Femur (tissue), 1 donor: ENCODE results near the gene ATG2B.

ENCODE experiments used
- DNase-seq: peaks from one replicate; pipeline ENCODE4 v3.0.0-alpha.2; 2017

The ATG2B gene

DNA sequence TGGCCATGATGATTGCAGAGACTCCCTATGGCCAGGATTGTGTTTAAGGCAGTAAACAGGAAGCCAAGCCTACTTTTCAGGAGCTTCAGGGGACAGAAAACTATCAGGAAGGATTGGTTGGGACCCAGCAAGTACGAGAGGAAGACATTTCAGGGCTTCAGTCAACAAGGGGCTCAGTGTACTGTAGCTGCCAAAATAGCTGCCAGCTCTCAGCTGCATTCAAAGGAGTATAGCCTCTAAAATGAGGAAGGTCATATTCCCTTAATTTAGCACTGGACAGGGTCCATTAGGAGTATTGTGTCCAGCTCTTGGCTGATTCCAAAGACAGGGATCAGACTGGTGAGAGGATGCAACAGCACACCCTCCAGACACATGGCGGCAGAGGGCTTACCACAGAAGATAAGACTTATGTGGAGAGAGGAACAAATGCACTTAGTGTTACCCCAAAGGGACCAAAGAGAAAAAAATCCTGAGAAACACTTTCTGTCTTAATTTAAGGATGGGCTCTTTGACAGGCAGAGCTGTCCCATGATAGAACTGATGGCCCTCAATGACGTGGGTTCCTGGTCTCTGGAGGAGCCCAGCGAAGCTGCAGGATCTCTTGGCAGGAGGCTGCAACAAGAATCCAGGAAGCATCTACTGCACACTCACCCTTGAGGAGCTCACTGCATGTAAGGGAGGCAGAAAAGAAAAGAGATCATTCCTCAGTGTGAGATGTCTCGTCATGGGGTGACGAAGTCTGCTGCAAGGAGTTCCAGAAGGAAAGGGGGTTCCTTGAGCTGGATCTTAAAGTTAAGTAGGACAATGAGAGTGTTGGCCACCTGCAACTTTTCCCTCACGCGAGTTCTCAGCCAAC is 92.3 kb downstream of the ATG2B start:
- no peak for DNase-seq

DNA sequence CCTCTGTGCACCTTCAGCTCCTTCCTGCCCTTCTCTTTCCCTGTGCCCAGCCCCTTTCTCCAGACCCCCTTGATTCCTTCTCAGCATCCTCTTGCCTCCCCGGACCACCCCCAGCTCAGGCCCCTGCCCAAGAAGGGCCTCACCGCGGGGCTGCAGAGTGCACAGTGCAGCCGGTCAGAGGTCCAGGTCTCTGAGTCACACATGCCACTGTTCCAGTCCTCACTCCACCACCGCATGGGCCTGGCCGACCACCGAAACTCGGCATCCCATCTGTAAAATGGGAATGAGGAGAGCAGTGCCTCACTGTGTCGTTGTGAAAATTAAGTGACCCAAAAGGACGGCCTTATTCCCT is 93.8 kb downstream of the ATG2B start:
- DNase-seq, result no peak

DNA sequence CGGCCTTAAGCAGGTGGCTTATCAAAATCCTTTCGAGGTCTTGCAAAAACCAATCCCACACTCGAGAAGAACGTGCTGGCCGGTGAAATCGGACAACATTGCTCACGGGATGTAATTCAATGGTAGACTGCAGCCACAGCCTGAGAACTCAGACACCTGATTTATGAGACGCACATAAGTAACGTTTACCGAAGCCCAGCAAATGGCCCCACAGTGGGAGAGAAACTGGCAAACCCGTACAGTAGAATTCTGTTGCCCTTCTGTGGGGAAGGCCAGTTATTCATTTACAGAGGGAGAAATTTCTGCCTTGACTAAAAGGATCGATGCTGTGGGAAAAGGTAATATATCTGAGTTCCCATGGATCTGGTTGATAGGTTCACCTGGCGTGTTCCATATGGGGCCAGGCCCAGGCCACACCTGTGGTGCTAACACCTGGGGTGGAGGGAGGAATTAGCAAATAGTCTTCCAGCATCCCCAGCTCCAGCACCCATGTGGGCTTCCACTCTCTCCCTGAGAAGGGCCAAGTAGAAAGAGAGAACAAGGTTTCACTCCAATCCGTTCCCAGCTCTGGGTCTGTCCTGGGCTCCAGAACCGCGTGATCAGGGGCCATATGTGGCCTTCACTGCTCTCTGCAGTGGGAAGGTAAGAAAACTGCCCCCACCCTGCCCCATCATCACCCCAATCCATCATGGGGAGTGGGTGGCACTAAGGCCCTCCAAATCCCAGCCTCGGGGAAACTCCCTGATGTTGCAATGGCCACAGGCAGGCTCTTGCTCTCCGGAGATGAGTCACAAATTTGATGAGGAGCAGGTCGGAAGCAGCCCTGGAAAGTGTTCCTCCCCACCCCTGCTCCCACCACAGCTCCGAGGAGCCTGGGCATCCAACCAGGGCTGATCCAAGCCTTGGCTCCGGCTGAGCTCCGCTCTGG is 94.4 kb downstream of the ATG2B start:
- peak; percentile 53 for DNase-seq

DNA sequence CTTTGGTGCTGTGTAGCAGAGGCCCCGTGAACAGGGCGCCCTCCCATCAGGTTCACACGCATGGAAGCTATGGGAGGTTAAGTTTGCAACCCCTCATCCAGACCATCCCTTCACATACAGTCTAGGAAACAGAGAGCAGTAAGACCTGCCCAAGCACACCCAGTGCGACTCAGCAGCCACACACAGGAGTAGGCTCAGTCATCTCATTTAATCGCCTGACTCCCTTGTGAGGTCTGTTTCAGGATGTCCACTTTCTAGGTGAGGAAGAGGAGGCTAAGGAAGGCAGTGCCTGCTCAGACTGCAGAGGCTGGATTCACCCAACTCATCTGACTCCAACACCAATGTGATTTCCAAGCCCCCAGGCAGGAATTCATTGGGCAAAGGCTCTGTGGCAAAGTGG is 95.2 kb downstream of the ATG2B start:
- DNase-seq, result no peak

DNA sequence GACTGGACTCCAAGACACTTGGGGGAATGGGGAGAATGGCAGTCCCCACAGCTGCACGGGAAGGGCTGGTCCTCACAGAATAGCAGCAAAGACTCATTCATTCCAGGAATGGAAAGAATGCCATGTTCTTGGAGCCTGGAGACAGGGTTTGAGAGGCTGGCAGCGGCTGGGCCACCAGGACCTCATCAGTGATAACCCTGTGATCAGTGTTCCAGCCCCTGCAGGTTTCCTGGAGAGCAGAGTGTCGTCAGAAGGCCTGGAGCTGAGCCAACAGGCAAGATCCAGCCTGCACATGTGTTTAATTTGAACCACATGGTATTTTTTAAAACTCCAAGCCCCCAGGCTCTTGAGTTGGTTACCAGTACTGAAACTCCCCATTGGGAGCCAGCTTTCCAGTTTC is 95.8 kb downstream of the ATG2B start:
- peak; percentile 70 for DNase-seq

DNA sequence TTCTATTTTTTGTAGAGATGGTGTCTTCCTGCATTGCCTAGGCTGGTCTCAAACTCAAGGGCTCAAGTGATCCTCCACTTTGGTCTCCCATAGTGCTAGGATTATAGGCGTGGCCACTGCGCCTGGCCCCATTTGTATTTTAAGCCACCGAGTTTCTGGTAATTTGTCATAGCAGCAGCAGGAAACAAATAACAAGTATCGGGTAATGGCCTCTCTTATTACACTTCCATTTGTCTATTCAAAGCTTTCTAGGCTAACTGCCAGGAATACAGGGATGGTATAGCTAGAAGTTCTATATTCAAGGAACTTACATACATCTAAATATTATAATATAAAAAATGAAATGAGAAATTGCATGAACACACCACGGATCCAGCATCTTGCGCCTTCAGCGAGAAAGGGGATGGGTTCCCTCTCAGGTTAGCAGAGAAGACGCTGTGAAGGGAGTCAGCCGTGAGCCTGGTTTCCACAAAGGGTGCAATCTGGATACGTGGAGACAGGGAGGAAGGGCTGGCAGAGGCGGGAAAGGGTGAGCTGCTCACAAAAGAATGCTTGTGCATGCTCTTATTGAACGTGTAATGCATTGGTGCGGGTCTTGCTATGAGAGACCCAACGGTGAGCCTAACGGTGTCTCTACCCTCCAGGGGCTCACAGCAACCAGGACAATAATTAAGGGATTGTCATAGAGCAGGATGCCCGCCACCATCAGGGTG is 97.6 kb downstream of the ATG2B start:
- no peak for DNase-seq

DNA sequence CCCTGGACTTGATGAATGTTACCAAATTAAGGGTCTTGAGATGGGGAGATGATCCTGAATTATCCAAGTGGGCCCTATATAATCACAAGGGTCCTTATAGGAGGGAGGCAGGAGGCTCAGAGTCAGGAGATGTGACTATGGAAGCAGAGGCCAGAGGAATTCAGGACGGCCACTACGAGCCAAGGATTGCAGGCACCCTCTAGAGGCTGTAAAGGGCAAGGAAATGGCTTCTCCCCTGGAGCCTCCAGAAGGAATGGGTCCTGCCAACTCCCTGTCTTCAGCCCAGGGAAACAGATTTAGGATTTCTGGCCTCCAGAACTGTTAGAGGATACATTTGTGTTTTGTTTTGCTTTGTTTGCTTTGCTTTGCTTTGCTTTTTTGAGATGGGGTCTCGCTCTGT is 98.3 kb downstream of the ATG2B start:
- no peak for DNase-seq

DNA sequence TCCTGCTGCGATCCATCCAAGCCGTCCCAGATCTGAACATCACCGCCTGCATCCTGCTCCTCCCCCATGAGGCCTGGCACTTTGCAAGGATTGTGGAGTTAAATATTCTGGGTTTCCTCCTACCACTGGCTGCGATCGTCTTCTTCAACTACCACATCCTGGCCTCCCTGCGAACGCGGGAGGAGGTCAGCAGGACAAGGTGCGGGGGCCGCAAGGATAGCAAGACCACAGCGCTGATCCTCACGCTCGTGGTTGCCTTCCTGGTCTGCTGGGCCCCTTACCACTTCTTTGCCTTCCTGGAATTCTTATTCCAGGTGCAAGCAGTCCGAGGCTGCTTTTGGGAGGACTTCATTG is 99.0 kb downstream of the ATG2B start:
- DNase-seq, result no peak

DNA sequence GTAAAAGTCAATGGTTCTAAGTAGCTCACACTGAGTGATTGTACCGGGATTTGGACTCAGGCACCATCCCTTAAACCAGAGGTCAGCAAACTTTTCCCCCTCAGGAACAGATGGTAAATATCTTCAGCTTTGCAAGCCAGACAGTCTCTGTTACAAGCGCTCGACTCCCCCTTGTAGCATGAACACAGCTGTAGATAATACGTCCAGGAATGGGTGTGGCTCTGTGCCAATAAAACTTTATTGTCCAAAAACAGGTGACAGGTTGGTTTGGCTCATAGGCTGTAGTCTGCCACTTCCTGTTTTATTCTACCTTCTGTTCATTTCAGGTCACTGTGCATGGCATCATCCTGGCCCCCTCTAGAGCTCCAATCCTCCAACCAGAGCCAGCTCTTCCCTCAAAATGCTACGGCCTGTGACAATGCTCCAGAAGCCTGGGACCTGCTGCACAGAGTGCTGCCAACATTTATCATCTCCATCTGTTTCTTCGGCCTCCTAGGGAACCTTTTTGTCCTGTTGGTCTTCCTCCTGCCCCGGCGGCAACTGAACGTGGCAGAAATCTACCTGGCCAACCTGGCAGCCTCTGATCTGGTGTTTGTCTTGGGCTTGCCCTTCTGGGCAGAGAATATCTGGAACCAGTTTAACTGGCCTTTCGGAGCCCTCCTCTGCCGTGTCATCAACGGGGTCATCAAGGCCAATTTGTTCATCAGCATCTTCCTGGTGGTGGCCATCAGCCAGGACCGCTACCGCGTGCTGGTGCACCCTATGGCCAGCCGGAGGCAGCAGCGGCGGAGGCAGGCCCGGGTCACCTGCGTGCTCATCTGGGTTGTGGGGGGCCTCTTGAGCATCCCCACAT is 99.6 kb downstream of the ATG2B start:
- no peak for DNase-seq

DNA sequence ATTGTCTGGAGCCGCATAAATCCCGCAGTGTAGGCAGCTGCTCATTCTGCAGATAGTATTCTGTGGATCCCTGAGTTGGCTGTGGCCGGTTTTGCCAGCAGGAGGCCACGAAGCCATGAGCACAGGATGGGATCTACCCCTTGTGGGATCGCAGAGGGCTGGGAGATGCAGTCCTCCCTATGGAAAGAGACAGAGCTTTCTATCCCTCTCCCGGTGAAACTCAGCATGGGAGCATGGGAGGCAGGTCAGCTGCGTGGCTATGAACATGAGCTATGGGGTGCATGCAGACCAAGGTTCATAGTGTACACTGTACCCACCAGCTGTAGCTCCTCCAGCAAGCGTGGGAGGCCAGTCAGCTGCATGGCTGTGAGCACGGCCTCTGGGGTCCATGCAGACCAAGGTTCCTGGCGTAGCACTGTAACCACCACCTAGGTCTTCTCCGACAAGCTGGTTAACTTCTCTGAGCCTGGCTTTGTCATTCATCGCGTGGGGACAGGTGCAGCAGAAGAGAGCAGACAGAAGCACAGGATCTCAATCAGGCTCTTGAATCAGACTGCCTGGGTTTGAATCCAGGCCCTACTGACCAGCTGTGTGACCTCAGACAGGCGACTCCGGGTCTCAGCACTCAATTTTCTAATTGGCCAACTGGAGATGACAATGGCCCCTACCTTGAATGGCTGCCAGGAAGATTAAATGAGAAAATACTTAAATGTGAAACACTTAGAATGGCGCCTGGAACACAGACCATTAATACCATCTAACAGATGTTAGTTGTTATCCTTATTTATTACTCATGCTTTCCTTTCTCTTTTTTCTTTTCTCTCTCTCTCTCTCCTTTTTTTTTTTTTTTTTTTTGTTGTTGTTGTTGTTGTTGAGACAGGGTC is 101.1 kb downstream of the ATG2B start:
- DNase-seq, result no peak

DNA sequence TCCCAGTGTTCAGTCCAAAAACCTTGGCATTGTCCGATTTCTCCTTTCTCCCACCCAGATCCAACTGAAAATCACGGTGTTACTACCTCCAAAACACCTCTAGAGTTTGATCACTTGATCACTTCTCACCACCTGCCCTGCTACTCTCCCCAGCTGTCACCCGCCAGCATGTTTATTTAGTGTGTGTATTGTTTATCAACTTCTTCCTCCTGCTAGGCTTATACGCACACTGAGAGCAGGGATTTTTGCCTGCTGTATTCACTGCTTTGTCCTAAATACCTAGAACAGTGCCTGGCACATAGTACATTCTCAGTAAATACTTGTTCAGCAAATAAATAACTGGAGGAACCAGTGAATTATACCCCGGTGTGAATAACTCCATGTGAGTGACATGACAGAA is 102.1 kb downstream of the ATG2B start:
- no peak for DNase-seq

DNA sequence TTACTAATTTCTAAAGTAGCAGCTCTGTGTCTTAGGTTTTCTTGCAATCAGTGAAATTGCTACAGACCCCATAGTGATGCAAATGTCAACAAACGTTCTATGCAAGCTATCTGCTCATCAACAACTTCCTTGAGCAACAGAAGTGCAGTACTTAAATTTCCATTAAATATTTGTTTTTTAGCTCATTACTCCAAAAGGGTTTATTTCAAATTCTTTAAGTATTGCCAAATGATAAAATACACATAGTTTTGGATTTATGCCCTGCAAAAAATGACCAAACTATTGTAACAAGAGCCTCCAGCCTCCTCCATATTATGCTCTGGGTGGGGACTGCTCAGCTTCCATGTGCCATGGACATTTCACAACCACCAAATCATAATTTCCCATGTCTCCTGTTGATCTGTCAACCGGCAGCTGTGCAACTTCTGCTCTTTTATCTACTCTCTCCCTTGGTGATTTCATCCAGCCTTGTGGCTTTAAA is 102.8 kb downstream of the ATG2B start:
- no peak for DNase-seq

DNA sequence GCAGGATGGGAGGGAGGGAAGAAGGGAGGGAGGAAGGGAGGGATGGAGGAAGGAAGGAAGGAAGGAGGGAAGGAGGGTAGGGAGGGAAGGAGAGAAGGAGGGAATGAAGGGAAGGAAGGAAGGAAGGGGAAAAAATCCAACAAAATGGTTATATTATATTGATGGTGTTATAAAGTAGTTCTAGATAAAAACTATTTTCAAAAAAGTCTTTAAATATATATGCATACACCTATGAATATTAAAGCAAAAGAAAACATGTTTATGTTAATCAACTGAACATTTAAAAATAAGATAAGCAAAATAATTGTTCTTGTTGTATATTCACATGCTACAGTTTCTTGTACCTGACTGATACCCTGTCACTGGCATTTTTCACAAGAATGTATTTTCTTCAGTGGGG is 105.2 kb downstream of the ATG2B start:
- DNase-seq, result no peak

DNA sequence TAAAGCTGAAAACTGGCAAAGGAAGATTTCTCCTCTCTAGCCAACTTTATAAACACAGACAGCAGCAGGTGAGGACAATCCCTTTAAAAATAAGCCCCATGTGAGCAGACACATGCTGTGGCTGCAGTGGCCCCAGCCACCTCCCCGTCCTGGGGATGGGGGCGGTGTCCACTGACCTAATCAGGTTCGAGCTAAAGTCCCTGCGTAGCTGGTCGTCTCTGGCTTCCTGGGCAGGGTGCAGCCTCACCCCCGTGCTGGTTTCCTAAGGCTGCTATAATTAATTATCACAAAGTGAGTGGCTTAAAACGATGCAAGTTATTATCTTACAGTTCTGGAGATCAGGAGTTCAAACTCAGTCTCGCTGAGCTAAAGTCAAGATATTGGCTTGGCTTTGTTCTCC is 106.1 kb downstream of the ATG2B start:
- no peak for DNase-seq

DNA sequence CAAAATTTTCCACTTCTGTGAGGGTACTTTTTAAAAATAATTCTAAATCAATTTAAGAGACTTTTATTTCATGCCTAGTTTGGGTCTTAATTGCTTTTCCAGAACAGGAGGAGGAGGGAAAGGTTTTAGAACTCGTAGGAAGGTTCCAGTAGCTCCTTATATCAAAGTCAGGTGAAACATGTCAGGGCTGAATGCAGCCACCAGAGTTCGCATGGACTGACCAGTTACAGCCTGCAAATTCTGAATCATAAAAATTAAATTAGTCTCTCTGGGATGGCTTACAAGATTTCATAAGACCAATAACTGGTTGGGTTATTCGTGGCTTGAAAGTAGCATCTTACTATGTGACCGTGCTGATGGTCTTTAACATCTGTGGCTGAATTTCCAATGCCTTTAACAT is 106.7 kb downstream of the ATG2B start:
- DNase-seq, result no peak

DNA sequence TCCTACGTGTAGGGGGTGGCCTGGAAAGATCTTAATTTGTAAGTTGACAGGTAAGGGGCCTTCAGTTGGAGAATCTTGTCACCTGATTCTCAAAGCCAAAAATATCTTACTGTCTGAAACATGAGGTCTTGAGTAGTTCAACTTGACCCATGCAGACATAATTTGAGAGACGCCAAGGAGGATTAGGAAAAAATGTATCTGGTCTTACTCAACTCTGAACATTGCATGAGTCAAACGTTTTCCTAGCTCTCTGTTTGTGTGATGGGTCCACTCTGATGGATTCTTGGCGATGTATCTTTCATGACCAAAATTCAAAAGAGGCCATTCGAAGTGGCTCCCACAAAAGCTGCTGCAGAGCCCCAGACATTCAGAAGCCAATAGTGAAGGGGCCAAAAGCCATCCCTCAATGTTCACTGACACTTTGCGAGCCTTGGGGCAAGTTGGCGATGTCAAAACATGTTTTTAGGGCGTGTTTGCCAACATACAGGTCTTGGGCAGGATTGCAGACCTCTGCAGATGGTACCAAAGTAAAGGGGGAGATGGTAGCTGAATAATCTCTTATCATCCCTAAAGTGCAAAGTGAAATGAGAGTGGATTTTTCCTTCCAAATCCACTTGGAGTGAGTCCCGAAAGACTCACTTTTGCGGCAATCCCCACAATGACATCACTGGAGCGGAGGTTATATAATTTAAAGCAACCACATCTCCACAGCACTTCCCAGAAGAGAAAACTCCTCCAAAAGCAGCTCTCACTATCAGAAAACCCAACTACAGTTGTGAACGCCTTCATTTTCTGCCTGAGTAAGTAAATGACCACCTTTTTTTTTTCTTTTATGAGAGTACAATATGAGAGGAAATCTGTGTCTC is 107.4 kb downstream of the ATG2B start, which contains the start of gene BDKRB1:
BDKRB1 (plus strand) TSS at position 710 of the 866 bp plus-strand sequence. CDS start 7,473 bp downstream, outside the sequence.
- DNase-seq, result no peak

DNA sequence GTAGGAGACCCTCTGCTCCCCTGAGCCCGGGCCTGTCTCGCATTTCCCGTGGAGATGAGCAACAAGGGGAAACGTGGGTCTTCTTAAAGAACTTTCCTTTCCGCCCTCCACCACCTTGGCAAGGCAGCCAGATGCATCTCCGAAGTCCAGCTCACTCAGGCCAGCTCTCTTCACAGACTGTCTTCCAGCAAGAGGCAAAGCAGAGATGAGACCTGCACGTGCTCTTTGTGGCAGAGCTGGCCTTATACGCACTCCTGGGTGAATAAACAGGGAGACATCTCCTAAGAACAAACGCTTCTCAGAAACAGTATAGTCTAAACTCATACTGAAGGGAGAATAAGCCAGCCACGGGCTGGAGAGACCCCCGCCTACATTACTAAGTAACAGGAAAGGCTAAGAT is 108.5 kb downstream of the ATG2B start:
- DNase-seq, result no peak

DNA sequence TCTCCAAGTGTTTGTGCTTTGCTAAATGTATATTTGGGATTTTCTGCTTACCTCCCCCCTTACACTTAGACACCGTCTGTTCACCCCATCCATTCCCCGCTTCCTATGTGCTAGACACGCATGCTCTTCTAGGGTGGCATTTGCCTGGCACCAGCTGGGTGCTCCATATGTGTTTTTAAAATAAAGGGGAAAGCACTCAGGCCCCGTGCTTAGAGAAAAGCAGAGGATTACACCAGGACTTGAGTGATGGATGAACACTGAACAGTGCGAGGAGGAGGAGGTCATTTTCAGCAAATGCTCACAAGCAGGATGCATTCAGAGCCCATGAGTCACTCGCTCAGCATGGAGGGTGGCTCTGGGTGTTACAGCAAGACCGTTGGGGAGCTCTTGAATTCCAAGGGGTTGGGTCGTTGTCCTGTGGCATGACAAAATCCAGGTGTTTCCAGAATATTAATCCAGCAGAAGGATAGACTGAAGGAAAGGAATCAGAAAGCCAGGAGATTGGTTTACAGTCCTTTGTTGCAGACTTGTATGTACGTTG is 110.1 kb downstream of the ATG2B start:
- no peak for DNase-seq

DNA sequence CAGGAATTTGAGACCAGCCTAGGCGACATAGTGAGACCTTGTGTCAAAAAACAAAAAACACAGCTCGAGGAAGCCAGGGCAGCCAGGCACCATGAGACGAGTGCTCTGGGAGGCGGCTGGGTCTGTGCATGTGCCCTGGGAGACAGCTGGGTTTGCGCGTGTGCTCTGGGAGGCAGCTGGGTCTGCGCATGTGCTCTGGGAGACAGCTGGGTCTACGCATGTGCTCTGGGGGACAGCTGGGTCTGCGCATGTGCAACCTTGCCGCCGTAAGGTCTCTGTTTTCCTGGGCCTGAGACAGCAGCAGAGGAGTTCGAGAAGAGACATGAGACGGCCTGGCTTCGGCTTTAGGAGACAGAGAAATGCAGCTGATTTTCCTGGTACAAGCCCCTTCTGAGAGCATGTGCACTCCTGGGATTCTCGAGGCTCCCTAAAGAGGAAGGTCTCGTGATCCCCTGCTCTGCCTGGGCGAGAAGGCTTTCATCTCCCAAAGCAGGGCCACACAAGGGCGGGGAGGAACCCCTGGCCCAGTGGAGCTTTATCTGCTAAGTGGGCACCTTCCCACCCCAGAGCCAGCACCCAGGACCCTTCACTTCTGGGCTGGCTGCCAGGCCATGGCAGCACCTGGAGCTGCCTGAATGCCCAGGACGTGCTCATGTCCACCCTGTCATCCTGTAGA is 110.7 kb downstream of the ATG2B start:
- DNase-seq, result peak; percentile 54
